Measurements from ENCODE around the gene AHNAK. TPM values are rescaled to one million over a fixed set of nuclear protein-coding genes. Genes with fewer than 3 reads are reported as not detected.
A peak's percentile ranks its signal among the peaks of the same experiment; 100 is the strongest.
"Not testable (repeated sequence)": the region's sequence is repeated elsewhere in the genome, so short reads cannot be mapped to it uniquely, and the experiment has no call there.

Gene AHNAK
- total RNA-seq, 4 donors from 2014 or later = 1,278 to 2,374 (median 1,866) TPM

DNA sequence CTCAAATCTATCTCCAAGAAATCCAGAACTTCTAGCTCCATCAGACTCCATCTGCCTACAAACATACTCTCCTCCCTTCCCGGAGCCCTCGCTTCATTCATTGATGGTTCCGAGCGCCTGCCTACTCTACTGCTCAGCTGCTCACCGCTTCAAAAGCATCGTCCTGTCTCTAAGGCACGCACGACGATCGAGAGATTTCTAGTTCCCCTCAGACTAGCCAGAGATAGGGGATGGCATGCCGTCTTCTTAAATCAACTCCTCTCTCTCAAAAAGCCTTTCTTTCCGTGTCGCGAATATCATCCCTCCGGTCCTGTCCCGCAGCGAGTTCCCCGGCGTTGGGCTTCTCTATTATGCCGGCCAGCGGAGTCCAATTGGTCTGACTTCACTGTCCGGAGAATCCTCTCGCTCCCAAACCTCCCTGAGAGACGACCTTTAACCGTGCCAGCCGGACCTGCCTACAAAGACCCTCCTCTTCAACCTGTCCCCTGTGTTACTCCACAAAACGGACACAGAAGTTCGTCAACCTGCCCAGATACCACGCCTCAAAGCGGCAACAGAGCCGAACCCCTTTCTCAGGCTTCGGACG, 26.5 kb upstream of the AHNAK start:
- H3K4me3 ChIP-seq = peak overlapping the region; percentile 74 to 84 (median 81)
- peak overlapping the region; percentile 82 to 96 (median 90) for H3K27ac ChIP-seq (replicated peaks in 1 of 4)
- no peak for TF ChIP-seq POLR2AphosphoS5 (IDR thresholded peaks at IDR 0.05)
- TF ChIP-seq, protein P1, sequence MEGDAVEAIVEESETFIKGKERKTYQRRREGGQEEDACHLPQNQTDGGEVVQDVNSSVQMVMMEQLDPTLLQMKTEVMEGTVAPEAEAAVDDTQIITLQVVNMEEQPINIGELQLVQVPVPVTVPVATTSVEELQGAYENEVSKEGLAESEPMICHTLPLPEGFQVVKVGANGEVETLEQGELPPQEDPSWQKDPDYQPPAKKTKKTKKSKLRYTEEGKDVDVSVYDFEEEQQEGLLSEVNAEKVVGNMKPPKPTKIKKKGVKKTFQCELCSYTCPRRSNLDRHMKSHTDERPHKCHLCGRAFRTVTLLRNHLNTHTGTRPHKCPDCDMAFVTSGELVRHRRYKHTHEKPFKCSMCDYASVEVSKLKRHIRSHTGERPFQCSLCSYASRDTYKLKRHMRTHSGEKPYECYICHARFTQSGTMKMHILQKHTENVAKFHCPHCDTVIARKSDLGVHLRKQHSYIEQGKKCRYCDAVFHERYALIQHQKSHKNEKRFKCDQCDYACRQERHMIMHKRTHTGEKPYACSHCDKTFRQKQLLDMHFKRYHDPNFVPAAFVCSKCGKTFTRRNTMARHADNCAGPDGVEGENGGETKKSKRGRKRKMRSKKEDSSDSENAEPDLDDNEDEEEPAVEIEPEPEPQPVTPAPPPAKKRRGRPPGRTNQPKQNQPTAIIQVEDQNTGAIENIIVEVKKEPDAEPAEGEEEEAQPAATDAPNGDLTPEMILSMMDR (IDR thresholded peaks at IDR 0.05) = no peak
- TF ChIP-seq EP300 (IDR thresholded peaks at IDR 0.05) = no peak
- TF ChIP-seq POLR2A (IDR thresholded peaks at IDR 0.05; ENCODE audit: low read depth) = no peak
- H3K36me3 ChIP-seq = peaks cover 42 to 71% (median 63%) of the 10 kb centered on the region in 4 donors
- 0% methylated on average over 29 of the region's 33 CpGs for WGBS
- H3K27me3 ChIP-seq = no peaks in the 10 kb centered on the region
- intact Hi-C loops (cut with DNase I) = no loop called here
- peaks cover 42 to 70% (median 63%) of the 10 kb centered on the region in 4 donors for H3K4me1 ChIP-seq
- H3K9me3 ChIP-seq = no peaks in the 10 kb centered on the region
- DNase-seq (ENCODE audit: extremely low spot score) = no peak

GRCh38 chr11:62572431-62572830, 25.8 kb upstream of the AHNAK start:
- peaks cover 46 to 71% (median 65%) of the 10 kb centered on the region in 4 donors for H3K36me3 ChIP-seq

GRCh38 chr11:62571493-62571892, 24.9 kb upstream of the AHNAK start:
- Histone ChIP-seq H3K27ac (replicated peaks in 1 of 4) (peak overlapping the region in 3 of 4 donors; percentile 14 to 95 (median 84)), H3K36me3 (peaks cover 52 to 73% (median 66%) of the 10 kb centered on the region in 4 donors), H3K4me1 (peaks cover 41 to 65% (median 62%) of the 10 kb centered on the region in 4 donors)
- H3K4me3 ChIP-seq; DNase-seq (ENCODE audit: extremely low spot score); H3K9me3 ChIP-seq; H3K27me3 ChIP-seq; intact Hi-C loops (cut with DNase I): not testable (repeated sequence)
- 80% methylated on average over 5 of the region's 5 CpGs for WGBS

More at GRCh38 chr11:62572431-62572830, 25.8 kb upstream of the AHNAK start:
- DNase-seq (ENCODE audit: extremely low spot score) = no peak
- TF ChIP-seq EP300 (IDR thresholded peaks at IDR 0.05) (no peak), POLR2A (IDR thresholded peaks at IDR 0.05; ENCODE audit: low read depth) (no peak), POLR2AphosphoS5 (IDR thresholded peaks at IDR 0.05) (no peak)
- TF ChIP-seq, protein P1 (IDR thresholded peaks at IDR 0.05) = no peak
- 79% methylated on average over 12 of the region's 12 CpGs for WGBS
- H3K4me1 ChIP-seq = peaks cover 42 to 70% (median 64%) of the 10 kb centered on the region in 4 donors
- no peaks in the 10 kb centered on the region for H3K9me3 ChIP-seq
- no peaks in the 10 kb centered on the region for H3K27me3 ChIP-seq
- intact Hi-C loops (cut with DNase I) = no loop called here
- H3K27ac ChIP-seq (replicated peaks in 1 of 4) = peak overlapping the region; percentile 82 to 96 (median 90)
- peak overlapping the region; percentile 74 to 84 (median 81) for H3K4me3 ChIP-seq

- H3K9me3 ChIP-seq; H3K4me3 ChIP-seq; intact Hi-C loops (cut with DNase I); DNase-seq (ENCODE audit: extremely low spot score); H3K27me3 ChIP-seq: not testable (repeated sequence)
- 90% methylated on average over 5 of the region's 5 CpGs for WGBS
- Histone ChIP-seq H3K4me1 (peaks cover 35 to 59% (median 56%) of the 10 kb centered on the region in 4 donors), H3K36me3 (peaks cover 52 to 73% (median 66%) of the 10 kb centered on the region in 4 donors), H3K27ac (replicated peaks in 1 of 4) (peak overlapping the region in 3 of 4 donors; percentile 14 to 84 (median 37))
These were observed 24.3 kb upstream of the AHNAK start for GRCh38 chr11:62570903-62571302.

- H3K4me1 ChIP-seq = peaks cover 22 to 46% (median 43%) of the 10 kb centered on the region in 4 donors
- 76% methylated on average over 1 of the region's 1 CpG for WGBS
- no peaks in the 10 kb centered on the region for H3K9me3 ChIP-seq
- H3K27me3 ChIP-seq = no peaks in the 10 kb centered on the region
- H3K4me3 ChIP-seq = no peak overlapping the region
- TF ChIP-seq, protein P1 (IDR thresholded peaks at IDR 0.05) = no peak
- TF ChIP-seq POLR2A (IDR thresholded peaks at IDR 0.05; ENCODE audit: low read depth) (no peak), EP300 (IDR thresholded peaks at IDR 0.05) (no peak), POLR2AphosphoS5 (IDR thresholded peaks at IDR 0.05) (no peak)
- peak overlapping the region in 2 of 4 donors; percentile 32 to 37 for H3K27ac ChIP-seq (replicated peaks in 1 of 4)
- no peak for DNase-seq (ENCODE audit: extremely low spot score)
- H3K36me3 ChIP-seq = peaks cover 62 to 81% (median 75%) of the 10 kb centered on the region in 4 donors
- intact Hi-C loops (cut with DNase I) = no loop called here
These were observed 23.0 kb upstream of the AHNAK start for GRCh38 chr11:62569611-62570010.

Data from esophagus muscularis mucosa (tissue), 4 donors.